SK-N-SH treated with all-trans-retinoic acid at 6 μM for 48 hours (cell line): ENCODE data around the gene MED31.

Experiments used
- ARNTL ChIP-seq: fragments of 450-650 bp; formaldehyde crosslinking; IDR thresholded peaks from 2 replicates; pipeline ENCODE4 v1.5.0; 2020; ENCODE audit warnings: low read depth, mild to moderate bottlenecking, moderate library complexity, borderline replicate concordance
- CSDC2 ChIP-seq: fragments of 250-450 bp; sonication (Bioruptor Pico); IDR thresholded peaks from 2 replicates; pipeline ENCODE4 v1.5.0; 2020; ENCODE audit warnings: mild to moderate bottlenecking, moderate library complexity
- GLIS3 ChIP-seq: fragments of 250-450 bp; sonication (Bioruptor Pico); IDR thresholded peaks from 2 replicates; pipeline ENCODE4 v1.5.0; 2020; ENCODE audit warnings: mild to moderate bottlenecking, moderate library complexity
- ISL1 ChIP-seq: fragments of 250-450 bp; sonication (Bioruptor Pico); IDR thresholded peaks from 2 replicates; pipeline ENCODE4 v2.1.2; 2022; ENCODE audit warnings: mild to moderate bottlenecking, moderate library complexity
- PPARA ChIP-seq: fragments of 250-450 bp; sonication (Bioruptor Pico); IDR thresholded peaks from 2 replicates; pipeline ENCODE4 v1.5.0; 2020; ENCODE audit warnings: mild to moderate bottlenecking, borderline replicate concordance
- RARB ChIP-seq: fragments of 250-450 bp; sonication (Bioruptor Pico); IDR thresholded peaks from 2 replicates; pipeline ENCODE4 v1.8.0; 2021; ENCODE audit warnings: mild to moderate bottlenecking, moderate library complexity
- TCF4 ChIP-seq: fragments of 250-450 bp; sonication (Bioruptor Pico); IDR thresholded peaks from 2 replicates; pipeline ENCODE4 v1.8.0; 2021; ENCODE audit warnings: mild to moderate bottlenecking, moderate library complexity, borderline replicate concordance
- TOX ChIP-seq: fragments of 250-450 bp; sonication (Bioruptor Pico); IDR thresholded peaks from 2 replicates; pipeline ENCODE4 v1.8.0; 2021; ENCODE audit warnings: mild to moderate bottlenecking, moderate library complexity, borderline replicate concordance
- ZC3H10 ChIP-seq: fragments of 250-450 bp; sonication (Bioruptor Pico); IDR thresholded peaks from 2 replicates; pipeline ENCODE4 v1.5.1; 2021; ENCODE audit warnings: mild to moderate bottlenecking, moderate library complexity
- TF ChIP-seq, protein P1 (sequence below): fragments of 250-450 bp; sonication (Bioruptor Pico); IDR thresholded peaks from 2 replicates; pipeline ENCODE4 v1.5.1; 2020; ENCODE audit warnings: low read depth, mild to moderate bottlenecking, moderate library complexity
- TF ChIP-seq, protein P2 (sequence below): fragments of 250-450 bp; sonication (Bioruptor Pico); IDR thresholded peaks from 2 replicates; pipeline ENCODE4 v1.8.0; 2020; ENCODE audit warnings: mild to moderate bottlenecking, moderate library complexity, borderline replicate concordance

DNA sequence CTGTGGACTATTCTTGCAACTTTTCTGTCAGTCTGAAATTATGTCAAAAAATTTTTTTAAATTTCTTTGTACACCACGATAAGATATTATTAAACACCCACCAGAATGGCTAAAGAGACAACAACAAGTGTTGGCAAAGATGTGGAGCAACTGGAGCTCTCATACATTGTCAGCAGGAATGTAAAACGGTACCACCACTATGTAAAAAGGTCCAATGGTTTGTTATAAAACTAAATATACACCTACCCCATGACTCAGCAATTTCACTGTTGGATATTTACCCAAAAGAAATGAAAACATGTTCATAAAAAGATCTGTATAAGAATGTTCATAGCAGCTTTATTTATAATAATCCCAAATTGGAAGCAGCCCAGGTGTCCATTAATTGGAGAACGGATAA, 18.1 kb downstream of the MED31 start:
- TF ChIP-seq PPARA (CRISPR knock-in tag) (no peak), RARB (CRISPR knock-in tag) (no peak), TOX (CRISPR knock-in tag) (no peak), CSDC2 (CRISPR knock-in tag) (no peak), ISL1 (CRISPR knock-in tag) (no peak), GLIS3 (CRISPR knock-in tag) (no peak), ZC3H10 (CRISPR knock-in tag) (no peak), TCF4 (CRISPR knock-in tag) (no peak), ARNTL (CRISPR knock-in tag) (no peak)
- TF ChIP-seq, protein P1, sequence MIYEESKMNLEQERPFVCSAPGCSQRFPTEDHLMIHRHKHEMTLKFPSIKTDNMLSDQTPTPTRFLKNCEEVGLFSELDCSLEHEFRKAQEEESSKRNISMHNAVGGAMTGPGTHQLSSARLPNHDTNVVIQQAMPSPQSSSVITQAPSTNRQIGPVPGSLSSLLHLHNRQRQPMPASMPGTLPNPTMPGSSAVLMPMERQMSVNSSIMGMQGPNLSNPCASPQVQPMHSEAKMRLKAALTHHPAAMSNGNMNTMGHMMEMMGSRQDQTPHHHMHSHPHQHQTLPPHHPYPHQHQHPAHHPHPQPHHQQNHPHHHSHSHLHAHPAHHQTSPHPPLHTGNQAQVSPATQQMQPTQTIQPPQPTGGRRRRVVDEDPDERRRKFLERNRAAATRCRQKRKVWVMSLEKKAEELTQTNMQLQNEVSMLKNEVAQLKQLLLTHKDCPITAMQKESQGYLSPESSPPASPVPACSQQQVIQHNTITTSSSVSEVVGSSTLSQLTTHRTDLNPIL, result no peak
- TF ChIP-seq, protein P2, sequence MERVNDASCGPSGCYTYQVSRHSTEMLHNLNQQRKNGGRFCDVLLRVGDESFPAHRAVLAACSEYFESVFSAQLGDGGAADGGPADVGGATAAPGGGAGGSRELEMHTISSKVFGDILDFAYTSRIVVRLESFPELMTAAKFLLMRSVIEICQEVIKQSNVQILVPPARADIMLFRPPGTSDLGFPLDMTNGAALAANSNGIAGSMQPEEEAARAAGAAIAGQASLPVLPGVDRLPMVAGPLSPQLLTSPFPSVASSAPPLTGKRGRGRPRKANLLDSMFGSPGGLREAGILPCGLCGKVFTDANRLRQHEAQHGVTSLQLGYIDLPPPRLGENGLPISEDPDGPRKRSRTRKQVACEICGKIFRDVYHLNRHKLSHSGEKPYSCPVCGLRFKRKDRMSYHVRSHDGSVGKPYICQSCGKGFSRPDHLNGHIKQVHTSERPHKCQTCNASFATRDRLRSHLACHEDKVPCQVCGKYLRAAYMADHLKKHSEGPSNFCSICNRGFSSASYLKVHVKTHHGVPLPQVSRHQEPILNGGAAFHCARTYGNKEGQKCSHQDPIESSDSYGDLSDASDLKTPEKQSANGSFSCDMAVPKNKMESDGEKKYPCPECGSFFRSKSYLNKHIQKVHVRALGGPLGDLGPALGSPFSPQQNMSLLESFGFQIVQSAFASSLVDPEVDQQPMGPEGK, result no peak
